ENCODE data around the gene FRMD5. TPM values are rescaled to one million over a fixed set of nuclear protein-coding genes. Genes with fewer than 3 reads are reported as not detected.

FRMD5 gene
- total and polyA plus RNA-seq, 2 experiments from 2014 or later = 5.9 to 10.1 TPM

GRCh38 chr15:43852607-43853006 is 342.5 kb downstream of the FRMD5 start:
- no peaks in the 10 kb centered on the region for H3K9me2 ChIP-seq (ENCODE audit: insufficient read depth)
- H3F3A ChIP-seq (replicated peaks; ENCODE audit: low read depth) = no peaks in the 10 kb centered on the region
- Mint-ChIP-seq H3K9me3 (no peaks in the 10 kb centered on the region; the same call in 2 of the 3 replicates), H3K27ac (no peak overlapping the region), H3K27me3 (ENCODE audit: insufficient read depth, low read depth, poor library complexity) (peaks cover 4% of the 10 kb centered on the region), H3K4me3 (no peak overlapping the region), H3K4me1 (no peaks in the 10 kb centered on the region), H3K36me3 (ENCODE audit: low read depth) (peaks cover 31% of the 10 kb centered on the region; the same call in 2 of the 3 replicates)
- H2AFZ ChIP-seq = no peak overlapping the region
- 0 out of 2 replicates have a peak, but pooled peaks cover 3% of the 10 kb centered on the region for H4K20me1 ChIP-seq (replicated peaks; ENCODE audit: insufficient read depth)
- no peaks in the 10 kb centered on the region for H3K27me3 ChIP-seq (ENCODE audit: insufficient read depth)
- DNase-seq (ENCODE audit: low spot score) (no peak), ATAC-seq (no peak)
- no peak for TF ChIP-seq JUNB (IDR thresholded peaks at IDR 0.05; ENCODE audit: unreplicated experiment)
- no peak for TF ChIP-seq POLR2AphosphoS5 (IDR thresholded peaks at IDR 0.05; ENCODE audit: low read depth)
- TF ChIP-seq ETS1 (IDR thresholded peaks at IDR 0.05) = no peak
- TF ChIP-seq EZH2 (IDR thresholded peaks at IDR 0.05; ENCODE audit: low read depth, unreplicated experiment) = no peak
- no peak for TF ChIP-seq ZNF462 (CRISPR knock-in tag; IDR thresholded peaks at IDR 0.05)
- no peak for TF ChIP-seq CTCF (conservative IDR thresholded peaks at IDR 0.05; ENCODE audit: low read depth in 2 of 2)
- no peak for TF ChIP-seq REST (IDR thresholded peaks at IDR 0.05; ENCODE audit: unreplicated experiment)
- no peak for TF ChIP-seq EZH2phosphoT487 (IDR thresholded peaks at IDR 0.05; ENCODE audit: unreplicated experiment)
- no peak for TF ChIP-seq CREB1 (CRISPR knock-in tag; IDR thresholded peaks at IDR 0.05; ENCODE audit: low read depth)
- TF ChIP-seq ZNF331 (CRISPR knock-in tag; IDR thresholded peaks at IDR 0.05; ENCODE audit: low read depth) = no peak
- TF ChIP-seq ZNF114 (CRISPR knock-in tag; IDR thresholded peaks at IDR 0.05) = no peak
- no peak for TF ChIP-seq NANOG (IDR thresholded peaks at IDR 0.05; ENCODE audit: borderline replicate concordance)
- no peak for TF ChIP-seq STAT1 (IDR thresholded peaks at IDR 0.05; ENCODE audit: unreplicated experiment)
- no peak overlapping the region for H3K4me3 ChIP-seq
- no peak overlapping the region for H3K4me2 ChIP-seq
- no peaks in the 10 kb centered on the region for H3K4me1 ChIP-seq (ENCODE audit: insufficient read depth)
- H3K36me3 ChIP-seq (ENCODE audit: insufficient read depth) = peaks cover 17% of the 10 kb centered on the region
- H3K27ac ChIP-seq (ENCODE audit: low read depth) = no peak overlapping the region
- H3K79me2 ChIP-seq (replicated peaks; ENCODE audit: insufficient read depth) = no peaks in the 10 kb centered on the region

Data from GM23338 (cell line).